HEK293 (cell line): ENCODE measurements around the gene ADIPOR2.

Source experiments
- CTCF ChIP-seq: fragments of 450-650 bp; formaldehyde crosslinking; IDR thresholded peaks from 2 replicates; pipeline ENCODE4 v1.5.1; 2016; ENCODE audit warnings: missing biosample characterization, missing genetic modification characterization
- KLF9 ChIP-seq: fragments of 450-650 bp; formaldehyde crosslinking; IDR thresholded peaks from 2 replicates; pipeline ENCODE4 v1.5.1; 2016; ENCODE audit warnings: missing biosample characterization, missing genetic modification characterization, low read depth
- PATZ1 ChIP-seq: fragments of 450-650 bp; formaldehyde crosslinking; IDR thresholded peaks from 2 replicates; pipeline ENCODE4 v1.5.1; 2016; ENCODE audit warnings: missing biosample characterization, missing genetic modification characterization
- PRDM4 ChIP-seq: fragments of 450-650 bp; formaldehyde crosslinking; IDR thresholded peaks from 2 replicates; pipeline ENCODE4 v1.5.1; 2017; ENCODE audit warnings: missing biosample characterization, missing genetic modification characterization
- TSHZ1 ChIP-seq: fragments of 450-650 bp; formaldehyde crosslinking; IDR thresholded peaks from 2 replicates; pipeline ENCODE4 v1.5.1; 2016; ENCODE audit warnings: missing biosample characterization, missing genetic modification characterization, borderline replicate concordance
- ZBTB49 ChIP-seq: fragments of 450-650 bp; formaldehyde crosslinking; IDR thresholded peaks from 2 replicates; pipeline ENCODE4 v1.5.1; 2016; ENCODE audit warnings: missing biosample characterization, missing genetic modification characterization, low read depth
- ZEB2 ChIP-seq: fragments of 450-650 bp; formaldehyde crosslinking; IDR thresholded peaks from 2 replicates; pipeline ENCODE4 v1.5.1; 2016; ENCODE audit warnings: missing biosample characterization, missing genetic modification characterization
- ZNF174 ChIP-seq: fragments of 450-650 bp; formaldehyde crosslinking; IDR thresholded peaks from 2 replicates; pipeline ENCODE4 v1.5.0; 2017; ENCODE audit warnings: missing biosample characterization, mild to moderate bottlenecking, missing genetic modification characterization
- ZNF23 ChIP-seq: fragments of 450-650 bp; formaldehyde crosslinking; IDR thresholded peaks from 2 replicates; pipeline ENCODE4 v1.5.1; 2016; ENCODE audit warnings: missing biosample characterization, missing genetic modification characterization, borderline replicate concordance
- ZNF274 ChIP-seq, 2 experiments: fragments of 200-500 bp in 1 of 2; fragments of 450-650 bp in 1 of 2; sonication (Bioruptor generic) in 1 of 2; formaldehyde crosslinking in 1 of 2; IDR thresholded peaks; 2 replicates each; pipeline versions ENCODE4 v1.5.1 to v1.6.1; 2014 to 2016; ENCODE audit warnings: borderline replicate concordance in 1 of 2, inconsistent platforms in 1 of 2, low read length in 1 of 2, missing biosample characterization in 1 of 2, missing genetic modification characterization in 1 of 2
- ZNF354C ChIP-seq: fragments of 450-650 bp; formaldehyde crosslinking; IDR thresholded peaks from 2 replicates; pipeline ENCODE4 v1.5.1; 2016; ENCODE audit warnings: missing biosample characterization, missing genetic modification characterization, low read depth, borderline replicate concordance
- ZSCAN18 ChIP-seq: fragments of 450-650 bp; formaldehyde crosslinking; IDR thresholded peaks from 2 replicates; pipeline ENCODE4 v1.5.1; 2016; ENCODE audit warnings: missing biosample characterization, missing genetic modification characterization
- ZSCAN30 ChIP-seq: fragments of 450-650 bp; IDR thresholded peaks from 2 replicates; pipeline ENCODE4 v1.5.1; 2018; ENCODE audit warnings: missing biosample characterization, mild to moderate bottlenecking, missing genetic modification characterization, moderate library complexity

- no peak for TF ChIP-seq PRDM4
- no peak for TF ChIP-seq TSHZ1 (tag by site-specific recombination)
- no peak for TF ChIP-seq CTCF (tag by site-specific recombination)
- no peak for TF ChIP-seq ZSCAN18 (tag by site-specific recombination)
- no peak for TF ChIP-seq ZSCAN30 (tag by site-specific recombination)
- TF ChIP-seq ZBTB49 (tag by site-specific recombination) = no peak
- TF ChIP-seq ZNF23 (tag by site-specific recombination) = no peak
- no peak for TF ChIP-seq ZNF354C
- no peak for TF ChIP-seq PATZ1 (tag by site-specific recombination)
- TF ChIP-seq ZEB2 (tag by site-specific recombination) = no peak
- no peak for TF ChIP-seq ZNF274 (IDR thresholded peaks at IDR 0.05; ENCODE audit: low read length)
- TF ChIP-seq ZNF274 (tag by site-specific recombination; IDR thresholded peaks at IDR 0.05; ENCODE audit: borderline replicate concordance) = no peak
- TF ChIP-seq ZNF174 (tag by site-specific recombination) = no peak
- no peak for TF ChIP-seq KLF9 (tag by site-specific recombination)
Measured at GRCh38 chr12:1823237-1823636, 132.4 kb downstream of the ADIPOR2 start.
